GM12878 (cell line): ENCODE measurements around the gene FIZ1. TPM values are rescaled to one million over a fixed set of nuclear protein-coding genes. Genes with fewer than 3 reads are reported as not detected.

Experiments used
- ATAC-seq: fragments of 200-7000 bp; cut with Tn5 transposase; 3 replicates; pipeline ENCODE4 v1.9.1; 2020; ENCODE audit warnings: mild to moderate bottlenecking, moderate library complexity
- BruUV-seq: library from RNA; stranded (reverse); fragments of 400-500 nt; replicated peaks from 2 replicates; lab custom pipeline; 2021; lab: Mats Ljungman, UMichigan
- CTCF ChIA-PET: fragments of 300-600 bp; sonication (Branson Sonifier 250); formaldehyde crosslinking; extraction: SDS; loops from one replicate; lab custom pipeline; 2021; ENCODE audit warnings: inconsistent platforms; lab: Yijun Ruan, JAX
- POLR2A ChIA-PET: fragments of 350-600 bp; formaldehyde crosslinking; extraction: SDS; loops from one replicate; lab custom pipeline; 2021; ENCODE audit warnings: inconsistent platforms; lab: Charles Lee
- RAD21 ChIA-PET: fragments of 300-600 bp; sonication (Branson Sonifier 250); formaldehyde crosslinking; loops from one replicate; lab custom pipeline; 2023; ENCODE audit warnings: antibody characterized with exemption; ENCODE audit not compliant: unreplicated experiment; lab: Charles Lee
- SMC1A ChIA-PET: fragments of 300-600 bp; sonication (Branson Sonifier 250); formaldehyde crosslinking; loops from one replicate; lab custom pipeline; 2023; ENCODE audit not compliant: unreplicated experiment, uncharacterized antibody; lab: Charles Lee
- DNase-seq: peaks from one replicate; pipeline ENCODE4 v3.0.0-alpha.2; 2011; ENCODE audit warnings: low read depth, low spot score
- FAIRE-seq: peaks from 3 replicates; lab custom pipeline; 2011; peaks lifted over from hg19 to GRCh38; lab: Jason Lieb, UNC
- H2AFZ ChIP-seq: 2 replicates; pipeline ENCODE4 v1.6.0; 2011; ENCODE audit warnings: low read depth, low read length, control low read depth; ENCODE audit not compliant: control insufficient read depth
- H3K27ac ChIP-seq: 2 replicates; pipeline ENCODE4 v1.5.1; 2011; ENCODE audit warnings: control low read depth; ENCODE audit not compliant: control insufficient read depth, insufficient read depth
- H3K27me3 ChIP-seq, 2 experiments: replicated peaks in 1 of 2; 2 replicates each; pipeline versions ENCODE4 v1.6.0 to v1.6.1; 2011; ENCODE audit warnings: low read length in 1 of 2; ENCODE audit not compliant: control insufficient read depth in 2 of 2, insufficient read depth in 2 of 2
- H3K36me3 ChIP-seq, 2 experiments: 2 replicates each; pipeline ENCODE4 v1.5.1; 2011; ENCODE audit warnings: low read length in 1 of 2; ENCODE audit not compliant: control insufficient read depth in 2 of 2, insufficient read depth in 2 of 2
- H3K4me1 ChIP-seq: 2 replicates; pipeline ENCODE4 v1.6.1; 2011; ENCODE audit warnings: mild to moderate bottlenecking, low read length, moderate library complexity, mixed read lengths; ENCODE audit not compliant: control insufficient read depth, insufficient read depth
- H3K4me2 ChIP-seq: 2 replicates; pipeline ENCODE4 v1.6.0; 2011; ENCODE audit warnings: control low read depth; ENCODE audit not compliant: control insufficient read depth, insufficient read depth
- H3K4me3 ChIP-seq: fragments of 200-600 bp; sonication (generic); 2 replicates; pipeline ENCODE4 v1.5.1; 2016
- H3K79me2 ChIP-seq: 2 replicates; pipeline ENCODE4 v1.6.0; 2011; ENCODE audit warnings: low read length; ENCODE audit not compliant: control insufficient read depth, insufficient read depth
- H3K9ac ChIP-seq: 2 replicates; pipeline ENCODE4 v1.8.0; 2011; ENCODE audit warnings: low read length, control low read depth, mixed read lengths; ENCODE audit not compliant: control insufficient read depth, insufficient read depth
- H3K9me3 ChIP-seq: replicated peaks from 3 replicates; pipeline ENCODE4 v1.5.1; 2011; ENCODE audit warnings: mild to moderate bottlenecking, low read length; ENCODE audit not compliant: control insufficient read depth, insufficient read depth
- H4K20me1 ChIP-seq: 2 replicates; pipeline ENCODE4 v1.6.0; 2011; ENCODE audit not compliant: control insufficient read depth, insufficient read depth
- CBFB ChIP-seq: IDR thresholded peaks from 2 replicates; pipeline ENCODE4 v1.6.1; 2016; ENCODE audit warnings: antibody characterized with exemption, low read depth
- E4F1 ChIP-seq: fragments of 450-650 bp; IDR thresholded peaks from 2 replicates; pipeline ENCODE4 v1.6.1; 2018; ENCODE audit warnings: borderline replicate concordance, mild to moderate bottlenecking; ENCODE audit not compliant: partially characterized antibody
- ELK1 ChIP-seq: IDR thresholded peaks from 2 replicates; pipeline ENCODE4 v1.6.1; 2012; ENCODE audit warnings: low read depth, low read length, improper control_type of control experiment
- GABPA ChIP-seq: IDR thresholded peaks from 2 replicates; pipeline ENCODE4 v1.6.1; 2014; ENCODE audit warnings: antibody characterized with exemption, low read depth, mild to moderate bottlenecking, inconsistent platforms
- GATAD2B ChIP-seq: fragments of 450-650 bp; conservative IDR thresholded peaks from 2 replicates; pipeline ENCODE4 v1.6.1; 2017; ENCODE audit warnings: low read depth, mild to moderate bottlenecking, moderate library complexity
- HCFC1 ChIP-seq: fragments of 150-350 bp; IDR thresholded peaks from 2 replicates; pipeline ENCODE4 v1.6.1; 2014; ENCODE audit warnings: low read length
- IKZF1 ChIP-seq: fragments of 450-650 bp; conservative IDR thresholded peaks from 2 replicates; pipeline ENCODE4 v1.6.1; 2017; ENCODE audit warnings: antibody characterized with exemption, mild to moderate bottlenecking
- KLF5 ChIP-seq: fragments of 450-650 bp; IDR thresholded peaks from 2 replicates; pipeline ENCODE4 v1.6.1; 2014; ENCODE audit warnings: mild to moderate bottlenecking; ENCODE audit not compliant: partially characterized antibody
- MEF2A ChIP-seq: IDR thresholded peaks from 2 replicates; pipeline ENCODE4 v1.6.1; 2011; ENCODE audit warnings: low read depth, mild to moderate bottlenecking, low read length, moderate library complexity; ENCODE audit not compliant: insufficient read depth
- MYC ChIP-seq: IDR thresholded peaks from 2 replicates; pipeline ENCODE4 v1.6.1; 2011; ENCODE audit warnings: mild to moderate bottlenecking, low read length, moderate library complexity, inconsistent platforms; ENCODE audit not compliant: insufficient read depth, insufficient replicate concordance, insufficient read length, severe bottlenecking
- PAX8 ChIP-seq: fragments of 450-650 bp; IDR thresholded peaks from 2 replicates; pipeline ENCODE4 v1.6.1; 2017; ENCODE audit warnings: mild to moderate bottlenecking, moderate library complexity
- POLR2AphosphoS5 ChIP-seq: IDR thresholded peaks from 2 replicates; pipeline ENCODE4 v1.6.1; 2011; ENCODE audit warnings: mild to moderate bottlenecking, low read length, inconsistent platforms
- RUNX3 ChIP-seq: IDR thresholded peaks from 2 replicates; pipeline ENCODE4 v1.6.1; 2012; ENCODE audit warnings: low read length, inconsistent platforms
- SPI1 ChIP-seq: IDR thresholded peaks from 2 replicates; pipeline ENCODE4 v1.6.1; 2011; ENCODE audit warnings: low read depth, mild to moderate bottlenecking, low read length, moderate library complexity, borderline replicate concordance; ENCODE audit not compliant: insufficient read depth
- SUPT20H ChIP-seq: IDR thresholded peaks from 2 replicates; pipeline ENCODE4 v1.6.1; 2011; ENCODE audit warnings: low read depth, mild to moderate bottlenecking, low read length, moderate library complexity, borderline replicate concordance; ENCODE audit not compliant: control insufficient read depth
- USF2 ChIP-seq: IDR thresholded peaks from 2 replicates; pipeline ENCODE4 v1.6.1; 2011; ENCODE audit warnings: low read depth, low read length, improper control_type of control experiment, borderline replicate concordance
- ZNF217 ChIP-seq: fragments of 450-650 bp; IDR thresholded peaks from 2 replicates; pipeline ENCODE4 v1.6.1; 2017; ENCODE audit warnings: antibody characterized with exemption, mild to moderate bottlenecking
- ZNF24 ChIP-seq: fragments of 450-650 bp; IDR thresholded peaks from 2 replicates; pipeline ENCODE4 v1.6.1; 2017; ENCODE audit warnings: antibody characterized with exemption, mild to moderate bottlenecking
- WGBS: methylation state at CpG from one replicate; pipeline ENCODE4 v1.1.6; 2016; ENCODE audit warnings: low lambda C conversion rate; ENCODE audit not compliant: insufficient replicate concordance, insufficient coverage; ENCODE audit errors: missing lambda C conversion rate; 5-methylcytosine and 5-hydroxymethylcytosine counted together
- in situ Hi-C: fragments of 300-500 bp; cut with MboI; formaldehyde crosslinking; loops from 9 replicates; pipeline ENCODE4 v1.14.3; 2018; ENCODE audit warnings: mixed read lengths
- intact Hi-C: fragments of 100-400 bp; cut with micrococcal nuclease; formaldehyde crosslinking; loops from one replicate; pipeline ENCODE4 v1.14.2; 2022; ENCODE audit not compliant: unreplicated experiment
- polyA plus RNA-seq, 11 experiments: library from polyadenylated mRNA; depleted of rRNA in 4 of 11; unstranded in 6 of 11; stranded (reverse) in 5 of 11; fragments of >200 nt; fragmentation: Nextera tagmentation in 4 of 11; fragmentation: Illumina TruSeq in 1 of 11; extraction: Ambion mirVana in 4 of 11; extraction: Trizol in 1 of 11; gene quantifications; 1 replicate in 1 of 11; 2 replicates in 10 of 11; pipeline versions ENCODE4 v1.2.1 to v1.2.3, GENCODE V29; 2011 to 2016; ENCODE audit warnings: inconsistent platforms in 2 of 11, missing spikeins in 2 of 11, low read depth in 1 of 11
- total RNA-seq, 4 experiments: library from RNA; depleted of rRNA in 3 of 4; stranded (reverse); fragments of >200 nt in 3 of 4; fragmentation: Illumina TruSeq in 1 of 4; extraction: Trizol in 1 of 4; gene quantifications; 2 replicates each; pipeline versions ENCODE4 v1.2.1 to v1.2.3, GENCODE V29; 2013 to 2021

Gene FIZ1
- total and polyA plus RNA-seq, 10 of the 15 experiments (the other 5 are each of a cell fraction or from before 2014, with no cell fraction given) = 0.60 to 16.8 (median 4.2) TPM

DNA sequence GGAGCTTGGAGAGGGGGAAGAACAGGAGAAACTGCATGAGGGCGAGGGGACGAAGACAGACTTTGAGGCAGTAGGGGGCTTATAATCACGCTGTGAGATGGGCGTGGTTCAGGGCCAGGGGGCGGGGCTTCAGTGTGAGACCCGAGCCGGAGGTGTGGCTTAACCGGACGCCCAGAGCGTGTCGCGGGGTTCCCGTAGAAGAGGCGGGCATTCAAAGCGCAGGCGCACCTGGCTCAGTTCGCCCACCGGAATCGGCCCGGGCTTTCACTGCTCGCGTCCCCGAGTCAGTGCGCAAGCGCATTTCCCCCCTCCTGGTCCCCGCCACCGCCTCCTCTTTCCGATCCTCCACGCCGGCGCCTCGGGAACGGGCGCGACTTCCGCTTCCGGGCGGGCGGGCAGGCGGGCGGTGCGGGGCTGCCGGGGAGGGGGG lies 5.9 kb upstream of the FIZ1 start (continued):
- no peak for TF ChIP-seq ZNF217
- peak; percentile 64; the same call in 1 of the 2 replicates for TF ChIP-seq IKZF1
- peak; percentile 50 for TF ChIP-seq HCFC1
- 0 out of 2 replicates have a peak, but pooled peaks have one; percentile 8 for TF ChIP-seq POLR2AphosphoS5
- TF ChIP-seq ELK1 = peak; percentile 51; the same call in 1 of the 2 replicates
- no peak for TF ChIP-seq MEF2A
- no peak for TF ChIP-seq PAX8
- TF ChIP-seq GABPA = peak; percentile 81

GRCh38 chr19:55603581-55604292 lies 4.4 kb upstream of the FIZ1 start:
- CTCF ChIA-PET = interaction anchor here (3.5 to 4.6 kb wide), 2 partner anchors 22 to 30 kb away, joined by 65 to 76 read pairs; partner anchors contain the start of gene ZNF784
- SMC1A ChIA-PET = interaction anchor here (1.0 to 1.2 kb wide), 2 partner anchors 27 to 50 kb away, joined by 4 read pairs; no protein-coding TSS in a partner anchor
- RAD21 ChIA-PET = interaction anchor here (1.0 to 3.3 kb wide), 4 partner anchors 21 to 100 kb away, joined by 4 to 29 read pairs (median 5); partner anchors contain the start of gene ZNF784
- POLR2A ChIA-PET = interaction anchor here (1.0 to 1.6 kb wide), 5 partner anchors 21 to 142 kb away, joined by 3 to 8 read pairs (median 4); partner anchors contain the start of genes ISOC2, ZNF628 and ZNF784
- Histone ChIP-seq H2AFZ (no peak overlapping the region), H3K27ac (no peak overlapping the region), H3K36me3 (no peaks in the 10 kb centered on the region; a peak in 1 of 4 replicates), H3K4me2 (no peak overlapping the region), H3K4me1 (peaks cover 10% of the 10 kb centered on the region; the same call in 1 of the 2 replicates), H3K9me3 (no peaks in the 10 kb centered on the region), H3K4me3 (peak overlapping the region; percentile 61; the same call in 1 of the 2 replicates), H3K9ac (no peak overlapping the region), H3K27me3 (no peaks in the 10 kb centered on the region), H4K20me1 (no peaks in the 10 kb centered on the region), H3K79me2 (peaks cover 33% of the 10 kb centered on the region)
- ATAC-seq (no peak), DNase-seq (no peak), FAIRE-seq (no peak)
- in situ Hi-C loops (no loop called here), intact Hi-C loops (loop anchor here (5.0 kb wide), 1 partner anchor 39 kb away; the partner anchor contains the start of genes ZNF580 and ZNF581)
- 97% methylated on average over 21 of the region's 22 CpGs for WGBS
- BruUV-seq = no TSS peak
- no peak for TF ChIP-seq SUPT20H
- no peak for TF ChIP-seq CBFB
- no peak for TF ChIP-seq GATAD2B
- TF ChIP-seq KLF5 = no peak
- TF ChIP-seq SPI1 = no peak
- TF ChIP-seq ZNF24 = no peak
- TF ChIP-seq USF2 = no peak
- no peak for TF ChIP-seq MYC
- no peak for TF ChIP-seq RUNX3
- no peak for TF ChIP-seq E4F1
